WERI-Rb-1 (cell line): ENCODE data around the gene LRP5.

Experiments
- DNase-seq: peaks from one replicate; pipeline ENCODE4 v3.0.0-alpha.2; 2020
- H3K27ac ChIP-seq: fragments of 250-450 bp; sonication (Bioruptor Pico); 2 replicates; pipeline ENCODE4 v1.5.1; 2020; ENCODE audit warnings: mild to moderate bottlenecking, moderate library complexity
- H3K27me3 ChIP-seq: fragments of 250-450 bp; sonication (Bioruptor Pico); 2 replicates; pipeline ENCODE4 v1.5.1; 2021; ENCODE audit warnings: mild to moderate bottlenecking, low read depth, moderate library complexity; ENCODE audit not compliant: insufficient read depth, severe bottlenecking
- H3K36me3 ChIP-seq: fragments of 250-450 bp; sonication (Bioruptor Pico); 2 replicates; pipeline ENCODE4 v1.5.1; 2020; ENCODE audit warnings: mild to moderate bottlenecking, moderate library complexity
- H3K4me3 ChIP-seq: 2 replicates; pipeline ENCODE4 v1.5.1; 2011; ENCODE audit warnings: low read depth, mild to moderate bottlenecking, control low read depth, low read length
- H3K9me3 ChIP-seq: fragments of 250-450 bp; sonication (Bioruptor Pico); 2 replicates; pipeline ENCODE4 v1.5.1; 2021; ENCODE audit warnings: mild to moderate bottlenecking, moderate library complexity; ENCODE audit not compliant: severe bottlenecking
- CTCF ChIP-seq: IDR thresholded peaks from 2 replicates; pipeline ENCODE4 v1.5.1; 2011; ENCODE audit warnings: low read depth, mild to moderate bottlenecking, control low read depth, inconsistent platforms, low read length

The LRP5 gene

GRCh38 chr11:68303083-68303482, 9.3 kb upstream of the LRP5 start:
- Histone ChIP-seq H3K36me3 (no peaks in the 10 kb centered on the region), H3K4me3 (no peak overlapping the region), H3K27me3 (no peaks in the 10 kb centered on the region), H3K9me3 (peaks cover 2% of the 10 kb centered on the region), H3K27ac (no peak overlapping the region)
- no peak for DNase-seq
- TF ChIP-seq CTCF, result no peak

GRCh38 chr11:68303982-68304780, 8.2 kb upstream of the LRP5 start:
- TF ChIP-seq CTCF, result no peak
- Histone ChIP-seq H3K27ac (no peak overlapping the region), H3K9me3 (peaks cover 2% of the 10 kb centered on the region), H3K4me3 (no peak overlapping the region), H3K36me3 (no peaks in the 10 kb centered on the region), H3K27me3 (no peaks in the 10 kb centered on the region)
- no peak for DNase-seq

GRCh38 chr11:68306636-68307035, 5.8 kb upstream of the LRP5 start:
- Histone ChIP-seq H3K9me3 (peaks cover 2% of the 10 kb centered on the region), H3K27ac (no peak overlapping the region), H3K36me3 (no peaks in the 10 kb centered on the region), H3K27me3 (no peaks in the 10 kb centered on the region), H3K4me3 (no peak overlapping the region)
- no peak for TF ChIP-seq CTCF
- DNase-seq, result no peak

- no peak overlapping the region for H3K27ac ChIP-seq
- no peaks in the 10 kb centered on the region for H3K27me3 ChIP-seq
- DNase-seq, result no peak
- peaks cover 2% of the 10 kb centered on the region for H3K9me3 ChIP-seq
- H3K36me3 ChIP-seq, result no peaks in the 10 kb centered on the region
- no peak overlapping the region for H3K4me3 ChIP-seq
- TF ChIP-seq CTCF, result no peak
Measured at GRCh38 chr11:68308068-68308467, 4.3 kb upstream of the LRP5 start.

GRCh38 chr11:68309621-68310185, 2.7 kb upstream of the LRP5 start:
- H3K36me3 ChIP-seq, result no peaks in the 10 kb centered on the region
- no peaks in the 10 kb centered on the region for H3K9me3 ChIP-seq
- no peaks in the 10 kb centered on the region for H3K27me3 ChIP-seq
- no peak overlapping the region for H3K4me3 ChIP-seq
- DNase-seq, result no peak
- H3K27ac ChIP-seq, result no peak overlapping the region
- no peak for TF ChIP-seq CTCF
